SK-N-SH treated with all-trans-retinoic acid at 6 μM for 48 hours (cell line): ENCODE results near the gene LRRC26.

Experiments used
- ATAC-seq: fragments of 200-7000 bp; cut with Tn5 transposase; 3 replicates; pipeline ENCODE4 v1.9.1; 2020; ENCODE audit warnings: mild to moderate bottlenecking, moderate library complexity
- ISL1 ChIP-seq: fragments of 250-450 bp; sonication (Bioruptor Pico); IDR thresholded peaks from 2 replicates; pipeline ENCODE4 v2.1.2; 2022; ENCODE audit warnings: mild to moderate bottlenecking, moderate library complexity
- OSR1 ChIP-seq: fragments of 250-450 bp; sonication (Bioruptor Pico); IDR thresholded peaks from 2 replicates; pipeline ENCODE4 v1.8.0; 2022; ENCODE audit warnings: moderate library complexity, mild to moderate bottlenecking, inconsistent platforms
- SNAI2 ChIP-seq: fragments of 250-450 bp; sonication (Bioruptor Pico); IDR thresholded peaks from 2 replicates; pipeline ENCODE4 v1.5.0; 2020; ENCODE audit warnings: mild to moderate bottlenecking, moderate library complexity
- ZC3H10 ChIP-seq: fragments of 250-450 bp; sonication (Bioruptor Pico); IDR thresholded peaks from 2 replicates; pipeline ENCODE4 v1.5.1; 2021; ENCODE audit warnings: mild to moderate bottlenecking, moderate library complexity
- ZFP3 ChIP-seq: fragments of 250-450 bp; sonication (Bioruptor Pico); IDR thresholded peaks from 2 replicates; pipeline ENCODE4 v1.5.0; 2020; ENCODE audit warnings: mild to moderate bottlenecking, moderate library complexity
- ZNF565 ChIP-seq: fragments of 450-650 bp; formaldehyde crosslinking; conservative IDR thresholded peaks from 2 replicates; pipeline ENCODE4 v1.5.0; 2020; ENCODE audit warnings: low read depth, mild to moderate bottlenecking, moderate library complexity
- ZNF8 ChIP-seq: fragments of 450-650 bp; formaldehyde crosslinking; IDR thresholded peaks from 2 replicates; pipeline ENCODE4 v1.5.0; 2020; ENCODE audit warnings: mild to moderate bottlenecking, moderate library complexity
- TF ChIP-seq, protein P1 (sequence below): fragments of 250-450 bp; sonication (Bioruptor Pico); IDR thresholded peaks from 2 replicates; pipeline ENCODE4 v1.8.0; 2020; ENCODE audit warnings: mild to moderate bottlenecking, moderate library complexity, borderline replicate concordance
- TF ChIP-seq, protein P2 (sequence below): fragments of 250-450 bp; sonication (Bioruptor Pico); IDR thresholded peaks from 2 replicates; pipeline ENCODE4 v1.5.1; 2021; ENCODE audit warnings: mild to moderate bottlenecking, moderate library complexity
- TF ChIP-seq, protein P3 (sequence below): fragments of 250-450 bp; sonication (Bioruptor Pico); IDR thresholded peaks from 2 replicates; pipeline ENCODE4 v1.5.0; 2020; ENCODE audit warnings: mild to moderate bottlenecking, moderate library complexity
- TF ChIP-seq, protein P4 (sequence below): fragments of 250-450 bp; sonication (Bioruptor Pico); IDR thresholded peaks from 2 replicates; pipeline ENCODE4 v1.5.1; 2020; ENCODE audit warnings: low read depth, mild to moderate bottlenecking, moderate library complexity

The LRRC26 gene

DNA sequence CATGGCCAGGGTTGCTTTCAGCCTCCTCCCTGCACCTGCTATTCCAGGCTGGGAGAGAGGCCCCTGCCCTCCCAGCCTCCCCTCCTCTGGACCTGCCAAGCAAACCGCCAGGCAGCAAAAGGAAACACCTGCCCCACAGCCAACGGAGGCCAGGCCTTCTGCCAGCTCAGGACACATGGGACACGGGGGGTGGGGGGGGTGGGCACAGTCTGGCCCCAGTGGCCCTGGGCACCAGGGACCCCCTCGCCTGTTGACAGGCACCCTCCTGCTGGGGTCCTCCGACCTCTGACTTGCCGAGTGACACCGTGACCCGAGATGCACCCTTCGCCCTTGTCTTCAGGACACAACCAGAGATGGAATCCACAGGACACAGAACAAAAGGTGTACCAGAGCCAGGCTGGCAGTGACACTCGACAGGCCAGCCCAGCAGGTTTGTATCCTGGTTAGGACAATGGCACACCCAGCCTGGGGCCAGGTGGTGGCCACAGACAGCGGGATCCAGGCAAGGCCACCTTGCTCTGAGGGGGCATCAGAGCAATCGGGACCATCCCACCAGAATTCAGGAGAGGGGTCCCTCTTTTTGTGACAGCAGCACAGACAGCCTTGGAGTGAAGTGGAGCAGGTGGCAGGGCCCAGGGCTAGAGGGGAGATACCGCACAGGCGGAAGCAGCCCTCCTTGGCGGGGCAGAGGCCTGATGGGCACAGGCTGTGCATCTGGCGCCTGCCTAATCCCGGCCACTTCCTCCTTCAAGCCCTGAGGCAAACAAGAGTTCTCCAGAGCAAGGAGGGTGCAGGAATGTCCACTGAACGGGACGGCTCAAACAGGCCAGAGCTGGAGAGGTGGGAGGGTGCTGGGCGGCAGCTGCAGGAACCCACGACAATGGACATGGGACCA, 3.3 kb upstream of the LRRC26 start (continued):
- TF ChIP-seq, protein P1, sequence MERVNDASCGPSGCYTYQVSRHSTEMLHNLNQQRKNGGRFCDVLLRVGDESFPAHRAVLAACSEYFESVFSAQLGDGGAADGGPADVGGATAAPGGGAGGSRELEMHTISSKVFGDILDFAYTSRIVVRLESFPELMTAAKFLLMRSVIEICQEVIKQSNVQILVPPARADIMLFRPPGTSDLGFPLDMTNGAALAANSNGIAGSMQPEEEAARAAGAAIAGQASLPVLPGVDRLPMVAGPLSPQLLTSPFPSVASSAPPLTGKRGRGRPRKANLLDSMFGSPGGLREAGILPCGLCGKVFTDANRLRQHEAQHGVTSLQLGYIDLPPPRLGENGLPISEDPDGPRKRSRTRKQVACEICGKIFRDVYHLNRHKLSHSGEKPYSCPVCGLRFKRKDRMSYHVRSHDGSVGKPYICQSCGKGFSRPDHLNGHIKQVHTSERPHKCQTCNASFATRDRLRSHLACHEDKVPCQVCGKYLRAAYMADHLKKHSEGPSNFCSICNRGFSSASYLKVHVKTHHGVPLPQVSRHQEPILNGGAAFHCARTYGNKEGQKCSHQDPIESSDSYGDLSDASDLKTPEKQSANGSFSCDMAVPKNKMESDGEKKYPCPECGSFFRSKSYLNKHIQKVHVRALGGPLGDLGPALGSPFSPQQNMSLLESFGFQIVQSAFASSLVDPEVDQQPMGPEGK = no peak
- TF ChIP-seq, protein P2, sequence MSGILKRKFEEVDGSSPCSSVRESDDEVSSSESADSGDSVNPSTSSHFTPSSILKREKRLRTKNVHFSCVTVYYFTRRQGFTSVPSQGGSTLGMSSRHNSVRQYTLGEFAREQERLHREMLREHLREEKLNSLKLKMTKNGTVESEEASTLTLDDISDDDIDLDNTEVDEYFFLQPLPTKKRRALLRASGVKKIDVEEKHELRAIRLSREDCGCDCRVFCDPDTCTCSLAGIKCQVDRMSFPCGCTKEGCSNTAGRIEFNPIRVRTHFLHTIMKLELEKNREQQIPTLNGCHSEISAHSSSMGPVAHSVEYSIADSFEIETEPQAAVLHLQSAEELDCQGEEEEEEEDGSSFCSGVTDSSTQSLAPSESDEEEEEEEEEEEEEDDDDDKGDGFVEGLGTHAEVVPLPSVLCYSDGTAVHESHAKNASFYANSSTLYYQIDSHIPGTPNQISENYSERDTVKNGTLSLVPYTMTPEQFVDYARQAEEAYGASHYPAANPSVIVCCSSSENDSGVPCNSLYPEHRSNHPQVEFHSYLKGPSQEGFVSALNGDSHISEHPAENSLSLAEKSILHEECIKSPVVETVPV (CRISPR knock-in tag) = no peak

DNA sequence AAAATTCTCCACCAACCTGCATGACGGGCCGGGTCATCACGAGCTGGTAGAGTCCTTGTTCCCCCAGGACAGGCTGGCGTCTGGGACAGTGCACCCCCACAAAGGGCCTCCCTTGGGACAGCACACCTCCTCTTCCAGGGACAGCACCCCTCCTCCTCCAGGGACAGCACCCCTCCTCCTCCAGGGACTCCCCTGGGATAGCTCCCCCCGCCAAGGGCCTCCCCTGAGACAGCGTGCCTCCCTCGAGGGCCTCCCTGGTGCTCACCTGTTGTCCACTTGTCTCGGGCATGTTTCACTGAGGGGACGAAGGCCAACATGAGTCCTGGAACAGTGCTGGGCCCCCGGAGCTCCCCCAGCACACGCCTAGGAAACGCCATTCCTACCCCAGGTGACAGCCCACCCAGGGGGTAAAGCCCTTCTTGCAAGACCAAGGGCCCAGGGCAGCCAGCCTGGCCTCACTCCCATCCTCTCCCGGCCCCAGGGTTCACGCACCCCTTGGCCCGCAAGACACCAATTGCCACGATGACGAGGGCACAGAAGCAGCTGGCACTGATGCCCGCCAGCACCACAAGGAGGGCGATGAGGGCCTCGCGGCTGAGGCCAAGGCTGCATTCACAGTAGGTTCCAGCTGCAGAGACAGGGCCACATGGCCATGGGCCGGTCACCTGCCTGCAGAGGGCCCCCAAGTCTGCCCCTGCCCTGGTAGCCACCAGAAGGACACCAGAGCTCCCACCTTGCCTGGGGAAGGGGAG, 1.5 kb upstream of the LRRC26 start:
- ATAC-seq = no peak
- no peak for TF ChIP-seq ISL1 (CRISPR knock-in tag)
- no peak for TF ChIP-seq SNAI2 (CRISPR knock-in tag)
- TF ChIP-seq ZNF8 = no peak
- no peak for TF ChIP-seq ZC3H10
- TF ChIP-seq, protein P3, sequence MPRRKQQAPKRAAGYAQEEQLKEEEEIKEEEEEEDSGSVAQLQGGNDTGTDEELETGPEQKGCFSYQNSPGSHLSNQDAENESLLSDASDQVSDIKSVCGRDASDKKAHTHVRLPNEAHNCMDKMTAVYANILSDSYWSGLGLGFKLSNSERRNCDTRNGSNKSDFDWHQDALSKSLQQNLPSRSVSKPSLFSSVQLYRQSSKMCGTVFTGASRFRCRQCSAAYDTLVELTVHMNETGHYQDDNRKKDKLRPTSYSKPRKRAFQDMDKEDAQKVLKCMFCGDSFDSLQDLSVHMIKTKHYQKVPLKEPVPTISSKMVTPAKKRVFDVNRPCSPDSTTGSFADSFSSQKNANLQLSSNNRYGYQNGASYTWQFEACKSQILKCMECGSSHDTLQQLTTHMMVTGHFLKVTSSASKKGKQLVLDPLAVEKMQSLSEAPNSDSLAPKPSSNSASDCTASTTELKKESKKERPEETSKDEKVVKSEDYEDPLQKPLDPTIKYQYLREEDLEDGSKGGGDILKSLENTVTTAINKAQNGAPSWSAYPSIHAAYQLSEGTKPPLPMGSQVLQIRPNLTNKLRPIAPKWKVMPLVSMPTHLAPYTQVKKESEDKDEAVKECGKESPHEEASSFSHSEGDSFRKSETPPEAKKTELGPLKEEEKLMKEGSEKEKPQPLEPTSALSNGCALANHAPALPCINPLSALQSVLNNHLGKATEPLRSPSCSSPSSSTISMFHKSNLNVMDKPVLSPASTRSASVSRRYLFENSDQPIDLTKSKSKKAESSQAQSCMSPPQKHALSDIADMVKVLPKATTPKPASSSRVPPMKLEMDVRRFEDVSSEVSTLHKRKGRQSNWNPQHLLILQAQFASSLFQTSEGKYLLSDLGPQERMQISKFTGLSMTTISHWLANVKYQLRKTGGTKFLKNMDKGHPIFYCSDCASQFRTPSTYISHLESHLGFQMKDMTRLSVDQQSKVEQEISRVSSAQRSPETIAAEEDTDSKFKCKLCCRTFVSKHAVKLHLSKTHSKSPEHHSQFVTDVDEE (CRISPR knock-in tag) = no peak
- TF ChIP-seq, protein P2 (CRISPR knock-in tag) = no peak
- no peak for TF ChIP-seq OSR1 (CRISPR knock-in tag)

DNA sequence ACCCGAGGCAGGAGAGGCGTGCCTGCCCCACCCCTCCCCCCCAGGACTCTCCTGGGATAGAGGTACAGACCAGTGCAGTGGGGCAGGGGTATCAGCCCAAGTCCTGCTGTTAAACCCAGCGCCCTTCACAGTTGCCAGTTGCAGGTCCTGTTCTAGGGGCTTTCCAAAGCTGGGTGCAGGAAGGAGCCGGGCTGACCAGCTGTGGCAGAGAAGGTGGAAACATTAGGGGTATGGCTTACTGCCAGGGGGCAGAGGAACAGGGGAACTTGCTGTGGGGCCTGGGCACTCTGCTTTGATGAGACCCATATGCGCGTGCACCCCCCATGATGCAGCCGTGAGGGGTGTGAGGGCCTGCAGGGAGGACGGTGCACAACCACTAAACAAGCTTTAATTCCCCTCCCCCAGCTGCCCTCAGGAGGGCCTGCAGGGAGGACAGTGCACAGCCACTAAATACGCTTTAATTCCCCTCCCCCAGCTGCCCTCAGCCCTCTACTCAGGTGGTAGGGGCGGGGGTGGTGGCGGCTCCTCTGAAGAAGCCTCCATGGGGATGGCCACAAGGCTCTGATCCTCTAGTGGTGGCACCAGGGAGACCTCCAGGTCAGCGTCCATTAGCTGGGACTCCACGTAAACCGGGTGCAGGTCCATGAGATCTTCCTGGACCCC, 766 bp upstream of the LRRC26 start:
- ATAC-seq = no peak

More for the DNA sequence above, 766 bp upstream of the LRRC26 start:
- TF ChIP-seq, protein P4, sequence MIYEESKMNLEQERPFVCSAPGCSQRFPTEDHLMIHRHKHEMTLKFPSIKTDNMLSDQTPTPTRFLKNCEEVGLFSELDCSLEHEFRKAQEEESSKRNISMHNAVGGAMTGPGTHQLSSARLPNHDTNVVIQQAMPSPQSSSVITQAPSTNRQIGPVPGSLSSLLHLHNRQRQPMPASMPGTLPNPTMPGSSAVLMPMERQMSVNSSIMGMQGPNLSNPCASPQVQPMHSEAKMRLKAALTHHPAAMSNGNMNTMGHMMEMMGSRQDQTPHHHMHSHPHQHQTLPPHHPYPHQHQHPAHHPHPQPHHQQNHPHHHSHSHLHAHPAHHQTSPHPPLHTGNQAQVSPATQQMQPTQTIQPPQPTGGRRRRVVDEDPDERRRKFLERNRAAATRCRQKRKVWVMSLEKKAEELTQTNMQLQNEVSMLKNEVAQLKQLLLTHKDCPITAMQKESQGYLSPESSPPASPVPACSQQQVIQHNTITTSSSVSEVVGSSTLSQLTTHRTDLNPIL = no peak
- TF ChIP-seq, protein P1 = no peak
- TF ChIP-seq ZNF565 (CRISPR knock-in tag) (no peak), ZFP3 (no peak)
